Stimulated activated CD8-positive, alpha-beta memory T cell treated with anti-CD3 and anti-CD28 coated beads, Interleukin-15, amount 100 ng/mL, for 1 hour (primary cell): ENCODE data around the gene STRIP2.
"Not testable (repeated sequence)": the region's sequence is repeated elsewhere in the genome, so short reads cannot be mapped to it uniquely, and the experiment has no call there.

Source experiments
- DNase-seq: peaks from one replicate; pipeline ENCODE4 v3.0.0-alpha.2; 2020; ENCODE audit warnings: low read depth

Gene STRIP2

GRCh38 chr7:129530795-129531391, 96.7 kb downstream of the STRIP2 start:
- no peak for DNase-seq

DNA sequence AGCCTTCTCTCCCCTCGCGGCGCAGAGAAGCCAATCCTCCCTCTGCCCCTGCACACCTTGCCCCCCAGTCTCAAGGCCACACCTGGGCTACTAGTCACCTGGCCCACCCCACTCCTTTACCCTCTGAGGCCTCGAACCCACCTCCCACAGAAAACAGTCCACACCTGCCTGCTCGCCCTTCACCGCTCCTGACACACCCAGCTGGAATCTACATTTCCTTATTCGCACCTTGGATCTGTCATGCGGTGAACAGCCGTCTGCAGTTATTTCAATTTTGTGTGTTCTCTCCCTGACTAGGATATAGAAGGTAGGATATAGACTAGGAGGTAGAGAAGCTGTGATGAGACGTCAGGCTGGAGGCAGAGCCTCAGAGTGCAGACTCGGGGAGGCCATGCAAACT, 97.5 kb downstream of the STRIP2 start:
- no peak for DNase-seq

DNA sequence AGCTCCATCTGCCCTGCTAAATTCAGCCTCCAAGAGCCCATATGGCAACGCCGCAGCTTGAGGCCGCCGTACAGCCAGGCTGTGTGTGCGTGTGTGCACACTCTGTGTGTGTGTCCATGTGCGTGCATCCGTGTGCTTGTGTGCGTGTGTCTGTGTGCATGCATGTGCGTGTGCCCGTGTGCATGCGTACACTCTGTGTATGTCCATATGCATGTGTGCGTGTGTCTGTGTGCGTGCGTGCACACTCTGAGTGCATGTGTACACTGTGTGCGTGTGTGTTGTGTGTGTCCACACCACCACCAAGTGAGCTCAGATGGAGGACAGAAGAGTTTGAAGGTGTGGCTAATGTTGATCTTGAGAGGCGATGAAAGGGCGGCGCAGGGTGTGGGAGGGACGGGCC, 98.1 kb downstream of the STRIP2 start:
- no peak for DNase-seq

DNA sequence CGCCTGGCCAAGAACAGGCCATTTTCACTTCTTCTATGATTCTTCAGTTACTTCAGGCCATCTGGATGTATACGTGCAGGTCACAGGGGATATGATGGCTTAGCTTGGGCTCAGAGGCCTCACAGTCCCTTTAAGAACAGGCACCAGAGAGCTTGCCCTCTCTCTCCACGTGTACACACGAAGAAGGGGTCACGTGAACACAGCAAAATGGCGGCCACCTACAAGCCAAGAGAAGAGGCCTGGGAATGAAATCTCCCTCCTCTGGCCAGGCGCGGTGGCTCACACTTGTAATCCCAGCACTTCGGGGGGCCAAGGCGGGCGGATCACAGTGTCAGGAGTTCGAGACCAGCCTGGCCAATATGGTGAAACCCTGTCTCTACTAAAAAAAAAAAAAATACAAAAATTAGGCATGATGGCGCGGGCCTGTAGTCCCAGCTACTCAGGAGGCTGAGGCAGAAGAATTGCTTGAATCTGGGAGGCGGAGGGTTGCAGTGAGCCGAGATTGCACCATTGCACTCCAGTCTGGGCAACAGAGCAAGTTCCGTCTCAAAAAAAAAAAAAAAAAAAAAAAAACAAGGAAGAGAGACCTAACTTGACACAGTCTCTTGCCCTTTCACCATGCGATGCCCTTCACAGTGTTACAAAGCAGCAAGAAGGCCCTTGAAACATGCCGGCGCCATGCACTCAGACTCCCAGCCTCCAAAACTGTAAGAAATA, 100.5 kb downstream of the STRIP2 start:
- not testable (repeated sequence) for DNase-seq

DNA sequence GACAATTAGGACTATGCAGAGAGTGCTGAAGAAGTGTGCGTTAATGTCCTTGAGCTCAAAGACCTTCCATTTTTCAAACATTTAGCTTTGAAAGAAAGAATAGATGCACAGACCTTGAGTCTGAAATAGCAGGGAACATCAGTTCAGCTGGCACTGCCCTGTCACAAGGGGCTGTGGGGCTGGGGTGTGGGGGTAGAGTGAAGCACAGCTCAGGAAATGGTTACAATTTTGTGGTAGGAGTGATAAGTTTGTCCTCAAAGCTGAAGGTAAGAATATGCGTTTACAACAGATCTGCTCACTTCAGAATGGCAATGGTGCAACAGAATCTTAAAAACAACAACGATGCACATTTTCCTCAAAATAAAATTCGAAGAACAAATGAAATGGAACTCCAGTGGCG, 101.7 kb downstream of the STRIP2 start:
- no peak for DNase-seq

GRCh38 chr7:129536323-129536722, 102.1 kb downstream of the STRIP2 start:
- DNase-seq: no peak
